GM12878 (cell line): Measurements from ENCODE around the gene SNX33.

Source experiments
- EZH2 ChIP-seq: IDR thresholded peaks from 2 replicates; pipeline ENCODE4 v1.6.1; 2012; ENCODE audit warnings: low read depth, mild to moderate bottlenecking, control low read depth, inconsistent platforms, low read length, borderline replicate concordance; ENCODE audit not compliant: control insufficient read depth
- PAX8 ChIP-seq: fragments of 450-650 bp; IDR thresholded peaks from 2 replicates; pipeline ENCODE4 v1.6.1; 2017; ENCODE audit warnings: mild to moderate bottlenecking, moderate library complexity
- POLR2A ChIP-seq: IDR thresholded peaks from 2 replicates; pipeline ENCODE4 v1.6.1; 2011; ENCODE audit warnings: low read depth, mild to moderate bottlenecking, low read length
- TCF7 ChIP-seq: IDR thresholded peaks from 2 replicates; pipeline ENCODE4 v1.6.1; 2014; ENCODE audit warnings: antibody characterized with exemption, borderline replicate concordance
- ZZZ3 ChIP-seq: IDR thresholded peaks from 2 replicates; pipeline ENCODE4 v1.6.1; 2011; ENCODE audit warnings: low read depth; ENCODE audit not compliant: control insufficient read depth, insufficient read length
- TF ChIP-seq, protein P1 (sequence below), 3 experiments: IDR thresholded peaks in 2 of 3; conservative IDR thresholded peaks in 1 of 3; 2 replicates each; pipeline ENCODE4 v1.5.1; 2011; ENCODE audit warnings: low read depth in 3 of 3, low read length in 3 of 3, mild to moderate bottlenecking in 3 of 3, control low read depth in 2 of 3, moderate library complexity in 2 of 3, inconsistent platforms in 1 of 3, mixed read lengths in 1 of 3; ENCODE audit not compliant: control insufficient read depth in 2 of 3, insufficient read depth in 1 of 3; ENCODE audit errors: extremely low read depth in 1 of 3
- TF ChIP-seq, protein P2 (sequence below): IDR thresholded peaks from 2 replicates; pipeline ENCODE4 v1.6.1; 2012; ENCODE audit warnings: low read depth, low read length, improper control_type of control experiment

DNA sequence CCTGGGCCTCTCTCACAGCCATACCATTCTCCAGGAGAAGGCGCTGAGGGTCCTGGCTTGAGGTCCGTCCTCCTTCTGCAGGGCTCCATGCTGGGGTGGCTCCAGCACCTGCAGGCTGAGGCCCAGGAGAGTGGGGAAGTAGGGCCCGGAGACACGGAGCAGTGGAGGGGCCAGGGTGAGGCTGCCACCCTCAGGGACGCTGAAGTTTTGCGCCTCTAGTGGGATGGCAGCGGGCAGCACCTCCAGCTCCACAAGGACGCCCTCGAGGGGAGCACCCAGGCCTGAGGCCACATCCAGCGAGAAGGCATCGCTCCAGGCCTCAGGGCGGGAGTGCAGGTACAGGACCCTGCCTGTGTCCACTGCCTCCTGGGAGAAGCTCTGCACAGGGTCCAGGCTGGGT lies 37.5 kb downstream of the SNX33 start:
- TF ChIP-seq PAX8 (no peak), EZH2 (no peak), POLR2A (no peak), ZZZ3 (no peak), TCF7 (no peak)
- TF ChIP-seq, protein P1, sequence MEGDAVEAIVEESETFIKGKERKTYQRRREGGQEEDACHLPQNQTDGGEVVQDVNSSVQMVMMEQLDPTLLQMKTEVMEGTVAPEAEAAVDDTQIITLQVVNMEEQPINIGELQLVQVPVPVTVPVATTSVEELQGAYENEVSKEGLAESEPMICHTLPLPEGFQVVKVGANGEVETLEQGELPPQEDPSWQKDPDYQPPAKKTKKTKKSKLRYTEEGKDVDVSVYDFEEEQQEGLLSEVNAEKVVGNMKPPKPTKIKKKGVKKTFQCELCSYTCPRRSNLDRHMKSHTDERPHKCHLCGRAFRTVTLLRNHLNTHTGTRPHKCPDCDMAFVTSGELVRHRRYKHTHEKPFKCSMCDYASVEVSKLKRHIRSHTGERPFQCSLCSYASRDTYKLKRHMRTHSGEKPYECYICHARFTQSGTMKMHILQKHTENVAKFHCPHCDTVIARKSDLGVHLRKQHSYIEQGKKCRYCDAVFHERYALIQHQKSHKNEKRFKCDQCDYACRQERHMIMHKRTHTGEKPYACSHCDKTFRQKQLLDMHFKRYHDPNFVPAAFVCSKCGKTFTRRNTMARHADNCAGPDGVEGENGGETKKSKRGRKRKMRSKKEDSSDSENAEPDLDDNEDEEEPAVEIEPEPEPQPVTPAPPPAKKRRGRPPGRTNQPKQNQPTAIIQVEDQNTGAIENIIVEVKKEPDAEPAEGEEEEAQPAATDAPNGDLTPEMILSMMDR (IDR thresholded peaks at IDR 0.05 in 2 of 3, conservative IDR thresholded peaks at IDR 0.05 in 1 of 3; ENCODE audit: control insufficient read depth in 2 of 3, extremely low read depth in 1 of 3, insufficient read depth in 1 of 3, low read depth in 3 of 3, low read length in 3 of 3): no peak
- TF ChIP-seq, protein P2, sequence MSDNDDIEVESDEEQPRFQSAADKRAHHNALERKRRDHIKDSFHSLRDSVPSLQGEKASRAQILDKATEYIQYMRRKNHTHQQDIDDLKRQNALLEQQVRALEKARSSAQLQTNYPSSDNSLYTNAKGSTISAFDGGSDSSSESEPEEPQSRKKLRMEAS: no peak
